ENCODE measurements around the gene JAG1.

DNA sequence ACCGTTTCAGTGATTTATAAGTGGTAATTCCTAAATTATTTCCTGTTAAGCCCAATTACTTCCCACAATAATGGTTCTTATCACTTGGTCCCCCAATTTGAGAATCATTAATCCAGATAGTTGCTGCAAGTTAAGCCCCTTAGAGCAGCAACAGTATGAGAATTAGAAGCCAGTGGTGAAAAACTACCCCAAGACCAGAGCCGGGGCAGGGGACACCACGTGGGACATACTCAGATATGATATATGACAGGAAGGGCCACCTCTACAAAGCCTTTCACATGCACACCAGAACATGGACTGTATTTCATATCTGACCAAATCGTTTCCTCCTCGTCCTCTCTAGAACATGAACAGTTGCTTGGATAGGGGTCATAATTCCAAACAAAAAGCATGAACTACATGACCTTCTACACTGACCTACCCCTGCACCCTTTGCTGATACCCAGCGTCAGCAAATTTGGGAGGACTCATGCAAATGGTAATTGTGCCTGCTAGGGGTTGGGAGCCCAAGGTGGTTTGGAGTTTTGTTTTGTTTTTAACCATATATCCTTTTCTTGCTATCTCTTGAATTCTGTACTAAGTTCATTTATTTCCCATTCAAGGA lies 3.9 kb downstream of the JAG1 start:
- TF ChIP-seq EP300 (IDR thresholded peaks at IDR 0.05; ENCODE audit: low read length) = no peak
- TF ChIP-seq, protein P1, sequence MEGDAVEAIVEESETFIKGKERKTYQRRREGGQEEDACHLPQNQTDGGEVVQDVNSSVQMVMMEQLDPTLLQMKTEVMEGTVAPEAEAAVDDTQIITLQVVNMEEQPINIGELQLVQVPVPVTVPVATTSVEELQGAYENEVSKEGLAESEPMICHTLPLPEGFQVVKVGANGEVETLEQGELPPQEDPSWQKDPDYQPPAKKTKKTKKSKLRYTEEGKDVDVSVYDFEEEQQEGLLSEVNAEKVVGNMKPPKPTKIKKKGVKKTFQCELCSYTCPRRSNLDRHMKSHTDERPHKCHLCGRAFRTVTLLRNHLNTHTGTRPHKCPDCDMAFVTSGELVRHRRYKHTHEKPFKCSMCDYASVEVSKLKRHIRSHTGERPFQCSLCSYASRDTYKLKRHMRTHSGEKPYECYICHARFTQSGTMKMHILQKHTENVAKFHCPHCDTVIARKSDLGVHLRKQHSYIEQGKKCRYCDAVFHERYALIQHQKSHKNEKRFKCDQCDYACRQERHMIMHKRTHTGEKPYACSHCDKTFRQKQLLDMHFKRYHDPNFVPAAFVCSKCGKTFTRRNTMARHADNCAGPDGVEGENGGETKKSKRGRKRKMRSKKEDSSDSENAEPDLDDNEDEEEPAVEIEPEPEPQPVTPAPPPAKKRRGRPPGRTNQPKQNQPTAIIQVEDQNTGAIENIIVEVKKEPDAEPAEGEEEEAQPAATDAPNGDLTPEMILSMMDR (IDR thresholded peaks at IDR 0.05 in 2 of 3, conservative IDR thresholded peaks at IDR 0.05 in 1 of 3; ENCODE audit: insufficient read depth in 2 of 3, low read depth in 1 of 3, low read length in 3 of 3) = no peak
- TF ChIP-seq, protein P2, sequence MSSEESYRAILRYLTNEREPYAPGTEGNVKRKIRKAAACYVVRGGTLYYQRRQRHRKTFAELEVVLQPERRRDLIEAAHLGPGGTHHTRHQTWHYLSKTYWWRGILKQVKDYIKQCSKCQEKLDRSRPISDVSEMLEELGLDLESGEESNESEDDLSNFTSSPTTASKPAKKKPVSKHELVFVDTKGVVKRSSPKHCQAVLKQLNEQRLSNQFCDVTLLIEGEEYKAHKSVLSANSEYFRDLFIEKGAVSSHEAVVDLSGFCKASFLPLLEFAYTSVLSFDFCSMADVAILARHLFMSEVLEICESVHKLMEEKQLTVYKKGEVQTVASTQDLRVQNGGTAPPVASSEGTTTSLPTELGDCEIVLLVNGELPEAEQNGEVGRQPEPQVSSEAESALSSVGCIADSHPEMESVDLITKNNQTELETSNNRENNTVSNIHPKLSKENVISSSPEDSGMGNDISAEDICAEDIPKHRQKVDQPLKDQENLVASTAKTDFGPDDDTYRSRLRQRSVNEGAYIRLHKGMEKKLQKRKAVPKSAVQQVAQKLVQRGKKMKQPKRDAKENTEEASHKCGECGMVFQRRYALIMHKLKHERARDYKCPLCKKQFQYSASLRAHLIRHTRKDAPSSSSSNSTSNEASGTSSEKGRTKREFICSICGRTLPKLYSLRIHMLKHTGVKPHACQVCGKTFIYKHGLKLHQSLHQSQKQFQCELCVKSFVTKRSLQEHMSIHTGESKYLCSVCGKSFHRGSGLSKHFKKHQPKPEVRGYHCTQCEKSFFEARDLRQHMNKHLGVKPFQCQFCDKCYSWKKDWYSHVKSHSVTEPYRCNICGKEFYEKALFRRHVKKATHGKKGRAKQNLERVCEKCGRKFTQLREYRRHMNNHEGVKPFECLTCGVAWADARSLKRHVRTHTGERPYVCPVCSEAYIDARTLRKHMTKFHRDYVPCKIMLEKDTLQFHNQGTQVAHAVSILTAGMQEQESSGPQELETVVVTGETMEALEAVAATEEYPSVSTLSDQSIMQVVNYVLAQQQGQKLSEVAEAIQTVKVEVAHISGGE (CRISPR knock-in tag; IDR thresholded peaks at IDR 0.05) = no peak
- no peak for TF ChIP-seq HMG20B (CRISPR knock-in tag; IDR thresholded peaks at IDR 0.05)
- TF ChIP-seq JUN (IDR thresholded peaks at IDR 0.05; ENCODE audit: borderline replicate concordance, low read depth, low read length) = no peak
- no peak for TF ChIP-seq JUN (CRISPR knock-in tag; IDR thresholded peaks at IDR 0.05; ENCODE audit: borderline replicate concordance)
- TF ChIP-seq POLR2G (IDR thresholded peaks at IDR 0.05; ENCODE audit: low read depth, low read length) = no peak
- TF ChIP-seq SMAD1 (IDR thresholded peaks at IDR 0.05; ENCODE audit: low read depth, low read length, partially characterized antibody) = no peak
- no peak for TF ChIP-seq MECOM (CRISPR knock-in tag; IDR thresholded peaks at IDR 0.05)
- no peak for TF ChIP-seq POLR2A (conservative IDR thresholded peaks at IDR 0.05)
- TF ChIP-seq, protein P3, sequence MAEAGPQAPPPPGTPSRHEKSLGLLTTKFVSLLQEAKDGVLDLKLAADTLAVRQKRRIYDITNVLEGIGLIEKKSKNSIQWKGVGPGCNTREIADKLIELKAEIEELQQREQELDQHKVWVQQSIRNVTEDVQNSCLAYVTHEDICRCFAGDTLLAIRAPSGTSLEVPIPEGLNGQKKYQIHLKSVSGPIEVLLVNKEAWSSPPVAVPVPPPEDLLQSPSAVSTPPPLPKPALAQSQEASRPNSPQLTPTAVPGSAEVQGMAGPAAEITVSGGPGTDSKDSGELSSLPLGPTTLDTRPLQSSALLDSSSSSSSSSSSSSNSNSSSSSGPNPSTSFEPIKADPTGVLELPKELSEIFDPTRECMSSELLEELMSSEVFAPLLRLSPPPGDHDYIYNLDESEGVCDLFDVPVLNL (CRISPR knock-in tag; IDR thresholded peaks at IDR 0.05; ENCODE audit: low read depth) = no peak
- TF ChIP-seq, protein P4, sequence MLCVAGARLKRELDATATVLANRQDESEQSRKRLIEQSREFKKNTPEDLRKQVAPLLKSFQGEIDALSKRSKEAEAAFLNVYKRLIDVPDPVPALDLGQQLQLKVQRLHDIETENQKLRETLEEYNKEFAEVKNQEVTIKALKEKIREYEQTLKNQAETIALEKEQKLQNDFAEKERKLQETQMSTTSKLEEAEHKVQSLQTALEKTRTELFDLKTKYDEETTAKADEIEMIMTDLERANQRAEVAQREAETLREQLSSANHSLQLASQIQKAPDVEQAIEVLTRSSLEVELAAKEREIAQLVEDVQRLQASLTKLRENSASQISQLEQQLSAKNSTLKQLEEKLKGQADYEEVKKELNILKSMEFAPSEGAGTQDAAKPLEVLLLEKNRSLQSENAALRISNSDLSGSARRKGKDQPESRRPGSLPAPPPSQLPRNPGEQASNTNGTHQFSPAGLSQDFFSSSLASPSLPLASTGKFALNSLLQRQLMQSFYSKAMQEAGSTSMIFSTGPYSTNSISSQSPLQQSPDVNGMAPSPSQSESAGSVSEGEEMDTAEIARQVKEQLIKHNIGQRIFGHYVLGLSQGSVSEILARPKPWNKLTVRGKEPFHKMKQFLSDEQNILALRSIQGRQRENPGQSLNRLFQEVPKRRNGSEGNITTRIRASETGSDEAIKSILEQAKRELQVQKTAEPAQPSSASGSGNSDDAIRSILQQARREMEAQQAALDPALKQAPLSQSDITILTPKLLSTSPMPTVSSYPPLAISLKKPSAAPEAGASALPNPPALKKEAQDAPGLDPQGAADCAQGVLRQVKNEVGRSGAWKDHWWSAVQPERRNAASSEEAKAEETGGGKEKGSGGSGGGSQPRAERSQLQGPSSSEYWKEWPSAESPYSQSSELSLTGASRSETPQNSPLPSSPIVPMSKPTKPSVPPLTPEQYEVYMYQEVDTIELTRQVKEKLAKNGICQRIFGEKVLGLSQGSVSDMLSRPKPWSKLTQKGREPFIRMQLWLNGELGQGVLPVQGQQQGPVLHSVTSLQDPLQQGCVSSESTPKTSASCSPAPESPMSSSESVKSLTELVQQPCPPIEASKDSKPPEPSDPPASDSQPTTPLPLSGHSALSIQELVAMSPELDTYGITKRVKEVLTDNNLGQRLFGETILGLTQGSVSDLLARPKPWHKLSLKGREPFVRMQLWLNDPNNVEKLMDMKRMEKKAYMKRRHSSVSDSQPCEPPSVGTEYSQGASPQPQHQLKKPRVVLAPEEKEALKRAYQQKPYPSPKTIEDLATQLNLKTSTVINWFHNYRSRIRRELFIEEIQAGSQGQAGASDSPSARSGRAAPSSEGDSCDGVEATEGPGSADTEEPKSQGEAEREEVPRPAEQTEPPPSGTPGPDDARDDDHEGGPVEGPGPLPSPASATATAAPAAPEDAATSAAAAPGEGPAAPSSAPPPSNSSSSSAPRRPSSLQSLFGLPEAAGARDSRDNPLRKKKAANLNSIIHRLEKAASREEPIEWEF (CRISPR knock-in tag; IDR thresholded peaks at IDR 0.05) = no peak
- no peak for TF ChIP-seq PRPF4 (IDR thresholded peaks at IDR 0.05; ENCODE audit: insufficient read depth, low read depth, low read length, poor library complexity, severe bottlenecking)
- TF ChIP-seq CBX8 (IDR thresholded peaks at IDR 0.05; ENCODE audit: borderline replicate concordance, extremely low read depth, low read depth, low read length, poor library complexity, severe bottlenecking) = no peak
- TF ChIP-seq, protein P5, sequence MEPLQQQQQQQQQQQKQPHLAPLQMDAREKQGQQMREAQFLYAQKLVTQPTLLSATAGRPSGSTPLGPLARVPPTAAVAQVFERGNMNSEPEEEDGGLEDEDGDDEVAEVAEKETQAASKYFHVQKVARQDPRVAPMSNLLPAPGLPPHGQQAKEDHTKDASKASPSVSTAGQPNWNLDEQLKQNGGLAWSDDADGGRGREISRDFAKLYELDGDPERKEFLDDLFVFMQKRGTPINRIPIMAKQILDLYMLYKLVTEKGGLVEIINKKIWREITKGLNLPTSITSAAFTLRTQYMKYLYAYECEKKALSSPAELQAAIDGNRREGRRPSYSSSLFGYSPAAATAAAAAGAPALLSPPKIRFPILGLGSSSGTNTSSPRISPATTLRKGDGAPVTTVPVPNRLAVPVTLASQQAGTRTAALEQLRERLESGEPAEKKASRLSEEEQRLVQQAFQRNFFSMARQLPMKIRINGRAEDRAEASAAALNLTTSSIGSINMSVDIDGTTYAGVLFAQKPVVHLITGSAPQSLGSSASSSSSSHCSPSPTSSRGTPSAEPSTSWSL (CRISPR knock-in tag; IDR thresholded peaks at IDR 0.05; ENCODE audit: borderline replicate concordance) = no peak

Data from K562 (cell line).